GM12891 (cell line): ENCODE measurements around the gene ETV6.

ENCODE experiments used
- PAX5 ChIP-seq: IDR thresholded peaks from 2 replicates; pipeline ENCODE4 v1.6.1; 2011; ENCODE audit warnings: low read length, moderate library complexity, mild to moderate bottlenecking; ENCODE audit not compliant: insufficient read depth, severe bottlenecking
- POLR2A ChIP-seq: IDR thresholded peaks from 2 replicates; pipeline ENCODE4 v1.6.1; 2011; ENCODE audit warnings: low read depth, low read length, control low read depth
- POLR2AphosphoS5 ChIP-seq: IDR thresholded peaks from 2 replicates; pipeline ENCODE4 v1.6.1; 2011; ENCODE audit warnings: low read depth, low read length, control low read depth
- POU2F2 ChIP-seq: IDR thresholded peaks from 2 replicates; pipeline ENCODE4 v1.6.1; 2011; ENCODE audit warnings: low read depth, mild to moderate bottlenecking, control low read depth, low read length, moderate library complexity
- SPI1 ChIP-seq: IDR thresholded peaks from 2 replicates; pipeline ENCODE4 v1.6.1; 2011; ENCODE audit warnings: low read depth, low read length, control low read depth
- TAF1 ChIP-seq: IDR thresholded peaks from 2 replicates; pipeline ENCODE4 v1.6.1; 2011; ENCODE audit warnings: low read depth, low read length, control low read depth

DNA sequence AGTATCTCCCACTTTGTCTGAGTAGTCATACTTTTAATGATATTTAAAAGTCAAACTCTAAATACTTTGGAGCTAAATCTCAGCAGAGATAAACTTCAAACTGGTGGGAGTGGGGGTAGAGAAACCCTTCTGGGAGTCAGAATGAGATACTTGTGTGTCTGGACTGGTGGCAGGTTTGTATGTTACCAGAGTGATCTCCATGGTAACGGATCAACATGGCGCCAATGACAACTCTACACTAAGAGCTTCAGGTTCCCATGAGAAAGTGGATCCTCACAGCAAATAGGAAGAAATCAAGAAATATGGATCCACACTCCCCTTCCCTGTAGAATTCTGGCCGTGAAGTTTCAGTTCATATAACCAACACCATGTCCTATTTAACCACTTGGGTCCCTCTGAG is 121.9 kb downstream of the ETV6 start:
- TF ChIP-seq PAX5, result no peak
- no peak for TF ChIP-seq TAF1
- TF ChIP-seq POLR2A, result no peak
- no peak for TF ChIP-seq POLR2AphosphoS5
- no peak for TF ChIP-seq SPI1
- TF ChIP-seq POU2F2, result no peak
